Esophagus squamous epithelium (tissue), 5 donors: ENCODE data around the gene DGKD. TPM values are rescaled to one million over a fixed set of nuclear protein-coding genes. Genes with fewer than 3 reads are reported as not detected.
A peak's percentile ranks its signal among the peaks of the same experiment; 100 is the strongest.

Source experiments
- DNase-seq: peaks from one replicate; lab custom pipeline; 2025; lab: John Stamatoyannopoulos, UW
- H3K27ac ChIP-seq, 4 donors: fragments of 200-600 bp; sonication (generic); one replicate each; pipeline ENCODE4 v1.5.1; 2016 to 2019; ENCODE audit warnings: mild to moderate bottlenecking in 1 of 4
- H3K27me3 ChIP-seq, 4 donors: fragments of 200-600 bp; sonication (generic); 1 replicate in 3 of 4; 2 replicates in 1 of 4; pipeline versions ENCODE4 v1.5.1 to v1.6.0; 2017 to 2021; ENCODE audit warnings: antibody characterized with exemption in 1 of 4
- H3K36me3 ChIP-seq, 3 donors: fragments of 200-600 bp; sonication (generic); one replicate each; pipeline ENCODE4 v1.5.1; 2016 to 2019
- H3K4me1 ChIP-seq, 3 donors: fragments of 200-600 bp; sonication (generic); one replicate each; pipeline ENCODE4 v1.5.1; 2017 to 2019
- H3K4me3 ChIP-seq, 4 donors: fragments of 200-600 bp; sonication (generic); 1 replicate in 3 of 4; 2 replicates in 1 of 4; pipeline ENCODE4 v1.5.1; 2016 to 2019; ENCODE audit warnings: mild to moderate bottlenecking in 2 of 4, moderate library complexity in 1 of 4
- H3K9me3 ChIP-seq, 3 donors: fragments of 200-600 bp; sonication (generic); one replicate each; pipeline ENCODE4 v1.5.1; 2016 to 2019
- CTCF ChIP-seq, 6 experiments: fragments of 450-650 bp in 4 of 6; fragments of 200-600 bp in 2 of 6; sonication (generic) in 2 of 6; IDR thresholded peaks; one replicate each; pipeline ENCODE4 v1.5.1; 2016 to 2019; ENCODE audit warnings: antibody characterized with exemption in 6 of 6, mild to moderate bottlenecking in 4 of 6, moderate library complexity in 4 of 6
- POLR2A ChIP-seq, 4 donors: fragments of 450-650 bp; IDR thresholded peaks; one replicate each; pipeline ENCODE4 v1.6.1; 2017; ENCODE audit warnings: antibody characterized with exemption in 4 of 4, mild to moderate bottlenecking in 4 of 4, moderate library complexity in 3 of 4
- WGBS, 2 donors: methylation state at CpG; one replicate each; pipeline ENCODE4 v1.1.5; 2018; 5-methylcytosine and 5-hydroxymethylcytosine counted together
- intact Hi-C: fragments of 100-400 bp; cut with DNase I; formaldehyde crosslinking; loops from one replicate; pipeline ENCODE4 v1.15.0; 2022
- total RNA-seq, 4 donors: library from RNA; depleted of rRNA; stranded (reverse); fragments of >200 nt; gene quantifications; one replicate each; pipeline ENCODE4 v1.1.0, GENCODE V29; 2016
- donor health status: DM: yes; HTN: yes; CAD: no.

Gene DGKD
- total RNA-seq, 4 donors from 2014 or later: 2.3 to 10.9 (median 4.2) TPM

- 89 to 96% methylated on average over 3 of the region's 3 CpGs for WGBS, 2 donors
These were observed 46.7 kb downstream of the DGKD start for GRCh38 chr2:233400961-233401360.

GRCh38 chr2:233402346-233402745, 48.1 kb downstream of the DGKD start:
- H3K4me1 ChIP-seq: peaks cover 0 to 30% (median 0%) of the 10 kb centered on the region in 3 donors
- 83 to 86% methylated on average over 4 to 5 of the region's 5 CpGs for WGBS, 2 donors
- no peaks in the 10 kb centered on the region for H3K9me3 ChIP-seq
- H3K27ac ChIP-seq: peak overlapping the region in 1 of 4 donors; percentile 46
- TF ChIP-seq CTCF (IDR thresholded peaks at IDR 0.05): no peak
- TF ChIP-seq POLR2A (IDR thresholded peaks at IDR 0.05): no peak
- no peak overlapping the region for H3K4me3 ChIP-seq
- intact Hi-C loops: no loop called here
- no peaks in the 10 kb centered on the region for H3K27me3 ChIP-seq
- no peaks in the 10 kb centered on the region for H3K36me3 ChIP-seq
- DNase-seq: no peak

More at GRCh38 chr2:233400961-233401360, 46.7 kb downstream of the DGKD start:
- no peak overlapping the region for H3K27ac ChIP-seq
- H3K4me3 ChIP-seq: no peak overlapping the region
- no peaks in the 10 kb centered on the region for H3K27me3 ChIP-seq
- intact Hi-C loops: no loop called here
- no peaks in the 10 kb centered on the region for H3K9me3 ChIP-seq
- peaks cover 0 to 27% (median 0%) of the 10 kb centered on the region in 3 donors for H3K4me1 ChIP-seq
- no peak for TF ChIP-seq POLR2A (IDR thresholded peaks at IDR 0.05)
- TF ChIP-seq CTCF (IDR thresholded peaks at IDR 0.05): no peak
- no peak for DNase-seq
- no peaks in the 10 kb centered on the region for H3K36me3 ChIP-seq

DNA sequence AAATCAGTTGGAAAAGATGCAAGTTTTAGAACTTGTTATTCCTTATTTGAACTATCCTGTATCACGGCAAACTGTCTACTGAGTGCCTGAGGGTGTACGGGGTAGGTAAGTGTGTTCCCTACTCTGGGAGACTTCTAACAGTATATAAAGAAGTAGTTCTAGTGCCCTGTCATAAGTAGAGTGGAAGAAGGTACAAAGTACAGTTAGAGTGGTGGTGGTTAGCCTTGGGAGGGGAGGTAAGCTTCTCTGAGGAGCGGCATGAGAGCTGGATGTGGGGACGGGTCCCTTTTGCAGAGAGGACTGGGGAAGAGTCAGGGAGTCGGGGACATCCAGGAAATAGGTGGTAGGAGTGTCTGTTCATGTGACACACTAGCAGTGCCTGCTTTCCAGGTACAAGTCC, 48.5 kb downstream of the DGKD start:
- Histone ChIP-seq H3K4me3 (no peak overlapping the region), H3K27me3 (no peaks in the 10 kb centered on the region), H3K27ac (peak overlapping the region in 1 of 4 donors; percentile 46), H3K9me3 (no peaks in the 10 kb centered on the region), H3K4me1 (peaks cover 0 to 33% (median 0%) of the 10 kb centered on the region in 3 donors), H3K36me3 (no peaks in the 10 kb centered on the region)
- intact Hi-C loops: no loop called here
- 86 to 88% methylated on average over 5 of the region's 5 CpGs for WGBS, 2 donors
- no peak for DNase-seq
- TF ChIP-seq POLR2A (IDR thresholded peaks at IDR 0.05): no peak
- TF ChIP-seq CTCF (IDR thresholded peaks at IDR 0.05): no peak

- Histone ChIP-seq H3K4me3 (no peak overlapping the region), H3K27ac (no peak overlapping the region), H3K36me3 (no peaks in the 10 kb centered on the region), H3K9me3 (no peaks in the 10 kb centered on the region), H3K27me3 (no peaks in the 10 kb centered on the region), H3K4me1 (peaks cover 0 to 47% (median 0%) of the 10 kb centered on the region in 3 donors)
- DNase-seq: no peak
- TF ChIP-seq CTCF (IDR thresholded peaks at IDR 0.05) (peak; percentile 42 to 80 (median 62)), POLR2A (IDR thresholded peaks at IDR 0.05) (no peak)
- intact Hi-C loops: no loop called here
These were observed 49.9 kb downstream of the DGKD start for GRCh38 chr2:233404222-233404621.

DNA sequence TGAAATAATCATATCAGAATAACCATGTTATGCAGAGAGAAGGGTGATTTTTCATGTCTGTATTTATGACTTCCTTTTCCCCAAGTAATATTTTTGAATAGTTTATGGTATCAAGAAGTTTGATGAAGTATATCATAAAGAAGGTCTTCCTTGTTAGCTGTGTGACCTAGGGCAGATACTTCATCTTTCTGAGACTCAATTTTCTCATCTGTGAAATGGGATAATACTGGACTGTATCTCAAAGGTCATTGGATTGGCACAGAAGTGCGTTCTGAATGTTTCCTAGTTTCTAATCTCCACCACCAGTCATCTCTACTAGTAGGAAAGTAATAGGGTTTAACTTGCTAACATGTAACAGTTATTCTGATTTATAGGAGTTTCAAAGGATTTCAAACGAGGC, 52.6 kb downstream of the DGKD start:
- Histone ChIP-seq H3K27me3 (no peaks in the 10 kb centered on the region), H3K27ac (no peak overlapping the region), H3K4me1 (peaks cover 0 to 51% (median 4%) of the 10 kb centered on the region in 3 donors), H3K4me3 (no peak overlapping the region), H3K9me3 (peaks cover 0 to 9% (median 8%) of the 10 kb centered on the region in 3 donors), H3K36me3 (no peaks in the 10 kb centered on the region)
- WGBS, 2 donors: 70 to 74% methylated on average over 2 of the region's 2 CpGs
- TF ChIP-seq CTCF (IDR thresholded peaks at IDR 0.05): no peak
- TF ChIP-seq POLR2A (IDR thresholded peaks at IDR 0.05): no peak
- no peak for DNase-seq
- intact Hi-C loops: no loop called here
